GM12878 (cell line): Measurements from ENCODE around the gene UAP1L1. TPM values are rescaled to one million over a fixed set of nuclear protein-coding genes. Genes with fewer than 3 reads are reported as not detected.

ENCODE experiments used
- ATAC-seq: fragments of 200-7000 bp; cut with Tn5 transposase; 3 replicates; pipeline ENCODE4 v1.9.1; 2020; ENCODE audit warnings: mild to moderate bottlenecking, moderate library complexity
- BruUV-seq: library from RNA; stranded (reverse); fragments of 400-500 nt; replicated peaks from 2 replicates; lab custom pipeline; 2021; lab: Mats Ljungman, UMichigan
- CTCF ChIA-PET: fragments of 300-600 bp; sonication (Branson Sonifier 250); formaldehyde crosslinking; extraction: SDS; loops from one replicate; lab custom pipeline; 2021; ENCODE audit warnings: inconsistent platforms; lab: Yijun Ruan, JAX
- POLR2A ChIA-PET: fragments of 350-600 bp; formaldehyde crosslinking; extraction: SDS; loops from one replicate; lab custom pipeline; 2021; ENCODE audit warnings: inconsistent platforms; lab: Charles Lee
- RAD21 ChIA-PET: fragments of 300-600 bp; sonication (Branson Sonifier 250); formaldehyde crosslinking; loops from one replicate; lab custom pipeline; 2023; ENCODE audit warnings: antibody characterized with exemption; ENCODE audit not compliant: unreplicated experiment; lab: Charles Lee
- SMC1A ChIA-PET: fragments of 300-600 bp; sonication (Branson Sonifier 250); formaldehyde crosslinking; loops from one replicate; lab custom pipeline; 2023; ENCODE audit not compliant: unreplicated experiment, uncharacterized antibody; lab: Charles Lee
- DNase-seq: peaks from one replicate; pipeline ENCODE4 v3.0.0-alpha.2; 2011; ENCODE audit warnings: low read depth, low spot score
- FAIRE-seq: peaks from 3 replicates; lab custom pipeline; 2011; peaks lifted over from hg19 to GRCh38; lab: Jason Lieb, UNC
- H2AFZ ChIP-seq: 2 replicates; pipeline ENCODE4 v1.6.0; 2011; ENCODE audit warnings: low read depth, low read length, control low read depth; ENCODE audit not compliant: control insufficient read depth
- H3K27ac ChIP-seq: 2 replicates; pipeline ENCODE4 v1.5.1; 2011; ENCODE audit warnings: control low read depth; ENCODE audit not compliant: control insufficient read depth, insufficient read depth
- H3K27me3 ChIP-seq, 2 experiments: replicated peaks in 1 of 2; 2 replicates each; pipeline versions ENCODE4 v1.6.0 to v1.6.1; 2011; ENCODE audit warnings: low read length in 1 of 2; ENCODE audit not compliant: control insufficient read depth in 2 of 2, insufficient read depth in 2 of 2
- H3K36me3 ChIP-seq, 2 experiments: 2 replicates each; pipeline ENCODE4 v1.5.1; 2011; ENCODE audit warnings: low read length in 1 of 2; ENCODE audit not compliant: control insufficient read depth in 2 of 2, insufficient read depth in 2 of 2
- H3K4me1 ChIP-seq: 2 replicates; pipeline ENCODE4 v1.6.1; 2011; ENCODE audit warnings: mild to moderate bottlenecking, low read length, moderate library complexity, mixed read lengths; ENCODE audit not compliant: control insufficient read depth, insufficient read depth
- H3K4me2 ChIP-seq: 2 replicates; pipeline ENCODE4 v1.6.0; 2011; ENCODE audit warnings: control low read depth; ENCODE audit not compliant: control insufficient read depth, insufficient read depth
- H3K4me3 ChIP-seq: fragments of 200-600 bp; sonication (generic); 2 replicates; pipeline ENCODE4 v1.5.1; 2016
- H3K79me2 ChIP-seq: 2 replicates; pipeline ENCODE4 v1.6.0; 2011; ENCODE audit warnings: low read length; ENCODE audit not compliant: control insufficient read depth, insufficient read depth
- H3K9ac ChIP-seq: 2 replicates; pipeline ENCODE4 v1.8.0; 2011; ENCODE audit warnings: low read length, control low read depth, mixed read lengths; ENCODE audit not compliant: control insufficient read depth, insufficient read depth
- H3K9me3 ChIP-seq: replicated peaks from 3 replicates; pipeline ENCODE4 v1.5.1; 2011; ENCODE audit warnings: mild to moderate bottlenecking, low read length; ENCODE audit not compliant: control insufficient read depth, insufficient read depth
- H4K20me1 ChIP-seq: 2 replicates; pipeline ENCODE4 v1.6.0; 2011; ENCODE audit not compliant: control insufficient read depth, insufficient read depth
- EED ChIP-seq: sonication (generic); IDR thresholded peaks from 2 replicates; pipeline ENCODE4 v1.6.1; 2016; ENCODE audit warnings: antibody characterized with exemption, low read depth
- HDGF ChIP-seq: fragments of 450-650 bp; IDR thresholded peaks from 2 replicates; pipeline ENCODE4 v1.6.1; 2016; ENCODE audit warnings: antibody characterized with exemption
- MYC ChIP-seq: IDR thresholded peaks from 2 replicates; pipeline ENCODE4 v1.6.1; 2011; ENCODE audit warnings: mild to moderate bottlenecking, low read length, moderate library complexity, inconsistent platforms; ENCODE audit not compliant: insufficient read depth, insufficient replicate concordance, insufficient read length, severe bottlenecking
- RCOR1 ChIP-seq: conservative IDR thresholded peaks from 2 replicates; pipeline ENCODE4 v1.6.1; 2012; ENCODE audit warnings: low read depth, low read length, improper control_type of control experiment
- SMC3 ChIP-seq: IDR thresholded peaks from 2 replicates; pipeline ENCODE4 v1.6.1; 2011; ENCODE audit warnings: low read length, improper control_type of control experiment, borderline replicate concordance
- WGBS: methylation state at CpG from one replicate; pipeline ENCODE4 v1.1.6; 2016; ENCODE audit warnings: low lambda C conversion rate; ENCODE audit not compliant: insufficient replicate concordance, insufficient coverage; ENCODE audit errors: missing lambda C conversion rate; 5-methylcytosine and 5-hydroxymethylcytosine counted together
- in situ Hi-C: fragments of 300-500 bp; cut with MboI; formaldehyde crosslinking; loops from 9 replicates; pipeline ENCODE4 v1.14.3; 2018; ENCODE audit warnings: mixed read lengths
- intact Hi-C: fragments of 100-400 bp; cut with micrococcal nuclease; formaldehyde crosslinking; loops from one replicate; pipeline ENCODE4 v1.14.2; 2022; ENCODE audit not compliant: unreplicated experiment
- polyA plus RNA-seq, 11 experiments: library from polyadenylated mRNA; depleted of rRNA in 4 of 11; unstranded in 6 of 11; stranded (reverse) in 5 of 11; fragments of >200 nt; fragmentation: Nextera tagmentation in 4 of 11; fragmentation: Illumina TruSeq in 1 of 11; extraction: Ambion mirVana in 4 of 11; extraction: Trizol in 1 of 11; gene quantifications; 1 replicate in 1 of 11; 2 replicates in 10 of 11; pipeline versions ENCODE4 v1.2.1 to v1.2.3, GENCODE V29; 2011 to 2016; ENCODE audit warnings: inconsistent platforms in 2 of 11, missing spikeins in 2 of 11, low read depth in 1 of 11
- total RNA-seq, 4 experiments: library from RNA; depleted of rRNA in 3 of 4; stranded (reverse); fragments of >200 nt in 3 of 4; fragmentation: Illumina TruSeq in 1 of 4; extraction: Trizol in 1 of 4; gene quantifications; 2 replicates each; pipeline versions ENCODE4 v1.2.1 to v1.2.3, GENCODE V29; 2013 to 2021
- TF ChIP-seq, protein P1 (sequence below): IDR thresholded peaks from 2 replicates; pipeline ENCODE4 v1.6.1; 2011; ENCODE audit warnings: borderline replicate concordance, low read depth, mild to moderate bottlenecking, moderate library complexity, mixed read lengths, low read length; ENCODE audit not compliant: insufficient read depth; ENCODE audit errors: extremely low read length
- TF ChIP-seq, protein P2 (sequence below): IDR thresholded peaks from 2 replicates; pipeline ENCODE4 v1.6.1; 2011; ENCODE audit warnings: mild to moderate bottlenecking, low read depth, low read length, moderate library complexity; ENCODE audit not compliant: insufficient replicate concordance

Gene UAP1L1
- total and polyA plus RNA-seq, 10 of the 15 experiments (the other 5 are each of a cell fraction or from before 2014, with no cell fraction given), result 0.29 to 15.7 (median 5.8) TPM

DNA sequence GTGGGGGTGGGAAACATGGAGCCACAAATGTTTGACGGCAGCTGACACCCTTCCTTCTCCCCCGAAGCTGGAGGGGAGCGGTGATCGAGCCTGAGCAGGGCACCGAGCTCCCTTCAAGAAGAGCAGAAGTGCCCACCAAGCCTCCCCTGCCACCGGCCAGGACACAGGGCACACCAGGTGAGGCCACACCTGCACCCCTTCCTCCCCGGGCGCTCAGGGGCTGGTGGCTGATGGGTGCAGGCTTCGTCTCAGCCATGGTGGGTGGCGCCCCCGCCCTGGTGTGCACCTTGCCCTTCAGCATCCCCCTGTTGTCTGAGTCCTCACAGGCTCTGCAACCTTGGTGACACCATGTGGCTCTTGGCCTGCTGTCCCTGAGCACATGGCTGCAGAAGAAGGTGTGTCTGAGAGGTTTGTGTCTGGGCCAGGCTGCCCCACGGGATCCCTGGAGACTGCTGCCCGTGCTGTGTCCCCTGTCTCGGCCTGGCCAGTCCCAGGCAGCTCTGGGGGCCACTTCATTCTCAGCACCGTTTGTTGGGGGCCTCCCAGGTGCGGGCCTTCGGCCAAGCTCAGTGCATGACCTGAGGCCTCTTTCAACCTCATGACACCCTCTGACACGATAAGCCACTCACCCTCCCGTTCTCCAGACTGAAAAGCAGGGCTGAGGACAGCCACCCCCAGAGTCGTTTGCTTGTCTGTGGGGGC is 20.6 kb downstream of the UAP1L1 start:
- intact Hi-C loops (no loop called here), in situ Hi-C loops (no loop called here)
- Histone ChIP-seq H3K9ac (no peak overlapping the region), H3K27me3 (no peaks in the 10 kb centered on the region), H3K9me3 (peaks cover 11% of the 10 kb centered on the region; the same call in 2 of the 3 replicates), H3K4me2 (no peak overlapping the region), H3K4me1 (peaks cover 11% of the 10 kb centered on the region), H3K4me3 (no peak overlapping the region), H3K79me2 (no peaks in the 10 kb centered on the region), H2AFZ (no peak overlapping the region), H4K20me1 (no peaks in the 10 kb centered on the region), H3K36me3 (peaks cover 25 to 39% of the 10 kb centered on the region in 2 experiments; a peak in 3 of 4 replicates), H3K27ac (no peak overlapping the region)
- DNase-seq (no peak), FAIRE-seq (no peak), ATAC-seq (no peak)
- RAD21 ChIA-PET, result interaction anchor here (1.0 kb wide), 1 partner anchor 11 kb away, joined by 3 read pairs; the partner anchor contains the start of gene MAN1B1
- SMC1A ChIA-PET, result interaction anchor here (1.1 kb wide), 1 partner anchor 17 kb away, joined by 3 read pairs; no protein-coding TSS in a partner anchor
- WGBS, result 83% methylated on average over 16 of the region's 20 CpGs
- POLR2A ChIA-PET, result interaction anchor here (0.5 to 2.8 kb wide), 2 partner anchors 11 to 28 kb away, joined by 3 to 38 read pairs; partner anchors contain the start of gene MAN1B1
- TF ChIP-seq, protein P1, sequence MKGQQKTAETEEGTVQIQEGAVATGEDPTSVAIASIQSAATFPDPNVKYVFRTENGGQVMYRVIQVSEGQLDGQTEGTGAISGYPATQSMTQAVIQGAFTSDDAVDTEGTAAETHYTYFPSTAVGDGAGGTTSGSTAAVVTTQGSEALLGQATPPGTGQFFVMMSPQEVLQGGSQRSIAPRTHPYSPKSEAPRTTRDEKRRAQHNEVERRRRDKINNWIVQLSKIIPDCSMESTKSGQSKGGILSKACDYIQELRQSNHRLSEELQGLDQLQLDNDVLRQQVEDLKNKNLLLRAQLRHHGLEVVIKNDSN, result no peak
- TF ChIP-seq SMC3 (no peak), MYC (no peak), RCOR1 (no peak), EED (no peak), HDGF (no peak)
- TF ChIP-seq, protein P2, sequence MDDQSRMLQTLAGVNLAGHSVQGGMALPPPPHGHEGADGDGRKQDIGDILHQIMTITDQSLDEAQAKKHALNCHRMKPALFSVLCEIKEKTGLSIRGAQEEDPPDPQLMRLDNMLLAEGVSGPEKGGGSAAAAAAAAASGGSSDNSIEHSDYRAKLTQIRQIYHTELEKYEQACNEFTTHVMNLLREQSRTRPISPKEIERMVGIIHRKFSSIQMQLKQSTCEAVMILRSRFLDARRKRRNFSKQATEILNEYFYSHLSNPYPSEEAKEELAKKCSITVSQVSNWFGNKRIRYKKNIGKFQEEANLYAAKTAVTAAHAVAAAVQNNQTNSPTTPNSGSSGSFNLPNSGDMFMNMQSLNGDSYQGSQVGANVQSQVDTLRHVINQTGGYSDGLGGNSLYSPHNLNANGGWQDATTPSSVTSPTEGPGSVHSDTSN, result no peak
- BruUV-seq, result no TSS peak
- CTCF ChIA-PET, result interaction anchor here (0.9 to 1.0 kb wide), 2 partner anchors 30 to 306 kb away, joined by 3 to 4 read pairs; no protein-coding TSS in a partner anchor
